ENCODE data around the gene PIP4K2C. TPM values are rescaled to one million over a fixed set of nuclear protein-coding genes. Genes with fewer than 3 reads are reported as not detected.
A peak's percentile ranks its signal among the peaks of the same experiment; 100 is the strongest.
"Not testable (repeated sequence)": the region's sequence is repeated elsewhere in the genome, so short reads cannot be mapped to it uniquely, and the experiment has no call there.

Gene PIP4K2C
- total RNA-seq, 2 experiments from 2014 or later: 17.8 to 20.6 TPM

- Mint-ChIP-seq H3K36me3 (peaks cover 2% of the 10 kb centered on the region), H3K27me3 (peaks cover 23% of the 10 kb centered on the region), H3K9me3 (no peaks in the 10 kb centered on the region), H3K27ac (no peak overlapping the region), H3K4me1 (ENCODE audit: low read depth) (peaks cover 9% of the 10 kb centered on the region), H3K4me3 (peak overlapping the region; percentile 42)
- intact Hi-C loops (cut with micrococcal nuclease): no loop called here
- no peak for DNase-seq
- CTCF ChIA-PET: interaction anchor here (1.2 to 2.0 kb wide), 2 partner anchors 8 to 29 kb away, joined by 3 to 9 read pairs; no protein-coding TSS in a partner anchor
- POLR2A ChIA-PET: interaction anchor here (0.6 to 2.9 kb wide), 2 partner anchors 9 kb away, joined by 3 to 9 read pairs; no protein-coding TSS in a partner anchor
Observed at GRCh38 chr12:57611827-57612710, 21.1 kb downstream of the PIP4K2C start.

DNA sequence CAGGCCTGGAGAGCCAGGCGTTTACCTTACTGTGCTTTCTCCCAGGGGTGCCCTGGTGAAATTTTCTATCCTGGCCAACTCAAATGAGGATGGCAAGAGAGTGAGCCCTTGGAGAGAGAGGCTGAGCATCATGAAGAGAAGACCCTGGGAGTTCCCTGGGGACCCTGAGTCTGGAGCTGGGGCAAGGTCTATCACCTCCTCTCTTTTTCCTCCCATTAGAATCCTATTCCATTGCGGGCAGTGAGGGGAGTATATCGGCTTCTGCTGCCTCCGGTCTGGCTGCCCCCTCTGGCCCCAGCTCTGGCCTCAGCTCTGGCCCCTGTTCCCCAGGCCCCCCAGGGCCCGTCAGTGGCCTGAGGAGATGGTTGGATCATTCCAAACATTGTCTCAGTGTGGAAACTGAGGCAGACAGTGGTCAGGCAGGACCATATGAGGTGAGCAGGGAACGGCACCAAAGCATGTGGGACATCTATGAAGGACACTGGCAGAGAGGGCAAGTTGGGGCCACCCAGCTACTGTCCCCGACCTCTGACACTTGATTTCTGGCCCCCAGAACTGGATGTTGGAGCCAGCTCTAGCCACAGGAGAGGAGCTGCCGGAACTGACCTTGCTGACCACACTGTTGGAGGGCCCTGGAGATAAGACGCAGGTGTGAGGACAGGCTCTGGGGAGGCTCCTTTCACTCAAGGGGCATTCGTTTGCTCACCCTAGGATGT lies 21.9 kb downstream of the PIP4K2C start:
- Mint-ChIP-seq H3K4me1 (ENCODE audit: low read depth) (peaks cover 9% of the 10 kb centered on the region), H3K9me3 (no peaks in the 10 kb centered on the region), H3K4me3 (no peak overlapping the region), H3K27me3 (peaks cover 31% of the 10 kb centered on the region), H3K27ac (no peak overlapping the region), H3K36me3 (no peaks in the 10 kb centered on the region)
- CTCF ChIA-PET: interaction anchor here (2.4 kb wide), 1 partner anchor 12 kb away, joined by 6 read pairs; no protein-coding TSS in a partner anchor
- intact Hi-C loops (cut with micrococcal nuclease): no loop called here
- no peak for DNase-seq
- POLR2A ChIA-PET: interaction anchor here (2.9 kb wide), 1 partner anchor 8 kb away, joined by 9 read pairs; no protein-coding TSS in a partner anchor

GRCh38 chr12:57613427-57614109 lies 22.6 kb downstream of the PIP4K2C start:
- Mint-ChIP-seq H3K36me3 (no peaks in the 10 kb centered on the region), H3K27me3 (peaks cover 35% of the 10 kb centered on the region), H3K27ac (no peak overlapping the region), H3K4me3 (no peak overlapping the region), H3K9me3 (no peaks in the 10 kb centered on the region), H3K4me1 (ENCODE audit: low read depth) (peaks cover 9% of the 10 kb centered on the region)
- ChIA-PET CTCF (interaction anchor here (0.6 to 2.4 kb wide), 5 partner anchors 12 to 232 kb away, joined by 3 to 6 read pairs (median 5); no protein-coding TSS in a partner anchor), POLR2A (interaction anchor here (1.4 kb wide), 1 partner anchor 30 kb away, joined by 3 read pairs; no protein-coding TSS in a partner anchor)
- intact Hi-C loops (cut with micrococcal nuclease): no loop called here
- no peak for DNase-seq

DNA sequence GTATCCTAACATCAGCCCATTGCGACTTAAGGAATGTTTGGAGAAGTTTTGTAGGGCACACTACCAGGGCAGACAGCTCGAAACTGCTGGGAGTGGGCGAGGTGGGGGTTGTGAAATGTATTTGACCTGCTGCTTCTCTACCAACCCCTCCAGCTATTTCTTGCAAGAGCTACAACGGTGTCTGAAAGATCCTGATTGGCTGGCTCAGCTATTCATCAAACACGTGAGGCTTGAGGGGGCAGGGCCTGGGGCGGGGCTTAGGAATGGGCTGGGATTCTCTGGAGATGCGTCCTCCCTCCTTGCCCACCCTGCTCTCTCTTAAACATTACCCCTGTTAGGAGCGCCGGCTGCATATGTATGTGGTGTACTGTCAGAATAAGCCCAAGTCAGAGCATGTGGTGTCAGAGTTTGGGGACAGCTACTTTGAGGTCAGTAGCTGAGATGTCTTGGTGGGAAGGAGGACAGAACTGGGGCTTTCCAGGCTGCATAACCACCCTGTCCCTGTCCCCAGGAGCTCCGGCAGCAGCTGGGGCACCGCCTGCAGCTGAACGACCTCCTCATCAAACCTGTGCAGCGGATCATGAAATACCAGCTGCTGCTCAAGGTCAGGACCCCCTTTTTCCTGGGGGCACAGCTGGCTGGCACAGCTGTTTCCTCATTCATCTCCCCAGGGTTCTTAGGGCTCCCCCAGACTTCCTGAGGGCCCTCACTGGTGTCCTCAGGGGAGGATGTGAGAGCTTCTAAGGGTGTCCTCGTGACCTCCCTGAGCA lies 23.4 kb downstream of the PIP4K2C start:
- Mint-ChIP-seq H3K36me3 (no peaks in the 10 kb centered on the region), H3K9me3 (no peaks in the 10 kb centered on the region), H3K4me3 (no peak overlapping the region), H3K27ac (no peak overlapping the region), H3K4me1 (ENCODE audit: low read depth) (peaks cover 10% of the 10 kb centered on the region), H3K27me3 (peaks cover 43% of the 10 kb centered on the region)
- POLR2A ChIA-PET: interaction anchor here (0.6 to 1.4 kb wide), 2 partner anchors 23 to 31 kb away, joined by 3 read pairs; no protein-coding TSS in a partner anchor
- intact Hi-C loops (cut with micrococcal nuclease): no loop called here
- peak; percentile 43 for DNase-seq
- CTCF ChIA-PET: interaction anchor here (0.6 to 2.4 kb wide), 7 partner anchors 11 to 232 kb away, joined by 3 to 6 read pairs (median 3); no protein-coding TSS in a partner anchor

DNA sequence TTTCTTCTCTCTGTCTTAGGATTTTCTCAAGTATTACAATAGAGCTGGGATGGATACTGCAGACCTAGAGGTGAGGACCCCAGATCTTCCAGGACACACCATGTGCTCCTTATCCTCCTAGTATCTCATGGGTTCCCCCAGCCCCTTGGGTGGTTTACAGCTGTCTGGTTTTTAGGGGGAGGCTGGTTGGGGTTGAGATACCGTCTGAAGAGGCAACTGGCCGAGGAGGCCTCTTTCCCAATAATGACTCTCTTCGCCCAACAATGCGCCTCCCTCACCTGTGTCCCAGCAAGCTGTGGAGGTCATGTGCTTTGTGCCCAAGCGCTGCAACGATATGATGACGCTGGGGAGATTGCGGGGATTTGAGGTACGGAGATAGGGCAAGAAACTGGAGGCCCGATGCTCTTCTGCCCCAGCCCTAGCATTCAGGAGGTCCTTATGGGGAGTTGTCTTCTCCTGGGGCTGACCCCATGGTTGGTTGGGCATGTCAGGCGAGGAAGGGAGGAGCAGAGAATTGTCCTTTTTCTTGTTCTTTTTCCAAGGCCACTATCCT lies 24.0 kb downstream of the PIP4K2C start:
- H3K27ac Mint-ChIP-seq: no peak overlapping the region
- POLR2A ChIA-PET: interaction anchor here (0.6 to 1.4 kb wide), 2 partner anchors 22 to 32 kb away, joined by 3 read pairs; no protein-coding TSS in a partner anchor
- intact Hi-C loops (cut with micrococcal nuclease): no loop called here
- CTCF ChIA-PET: interaction anchor here (0.9 to 2.4 kb wide), 4 partner anchors 10 to 32 kb away, joined by 3 to 6 read pairs (median 4); no protein-coding TSS in a partner anchor
- no peak overlapping the region for H3K4me3 Mint-ChIP-seq
- H3K27me3 Mint-ChIP-seq: peaks cover 48% of the 10 kb centered on the region
- no peak for DNase-seq
- H3K9me3 Mint-ChIP-seq: no peaks in the 10 kb centered on the region
- H3K4me1 Mint-ChIP-seq (ENCODE audit: low read depth): peaks cover 10% of the 10 kb centered on the region
- H3K36me3 Mint-ChIP-seq: no peaks in the 10 kb centered on the region

- CTCF ChIA-PET: interaction anchor here (2.3 kb wide), 1 partner anchor 32 kb away, joined by 13 read pairs; no protein-coding TSS in a partner anchor
- Mint-ChIP-seq H3K4me1 (ENCODE audit: low read depth) (peaks cover 10% of the 10 kb centered on the region), H3K4me3 (no peak overlapping the region), H3K27ac (no peak overlapping the region), H3K36me3 (no peaks in the 10 kb centered on the region), H3K9me3 (no peaks in the 10 kb centered on the region), H3K27me3 (peaks cover 53% of the 10 kb centered on the region)
- POLR2A ChIA-PET: no interaction called here
- intact Hi-C loops (cut with micrococcal nuclease): no loop called here
- DNase-seq: no peak
Observed at GRCh38 chr12:57615637-57616036, 24.6 kb downstream of the PIP4K2C start.

DNA sequence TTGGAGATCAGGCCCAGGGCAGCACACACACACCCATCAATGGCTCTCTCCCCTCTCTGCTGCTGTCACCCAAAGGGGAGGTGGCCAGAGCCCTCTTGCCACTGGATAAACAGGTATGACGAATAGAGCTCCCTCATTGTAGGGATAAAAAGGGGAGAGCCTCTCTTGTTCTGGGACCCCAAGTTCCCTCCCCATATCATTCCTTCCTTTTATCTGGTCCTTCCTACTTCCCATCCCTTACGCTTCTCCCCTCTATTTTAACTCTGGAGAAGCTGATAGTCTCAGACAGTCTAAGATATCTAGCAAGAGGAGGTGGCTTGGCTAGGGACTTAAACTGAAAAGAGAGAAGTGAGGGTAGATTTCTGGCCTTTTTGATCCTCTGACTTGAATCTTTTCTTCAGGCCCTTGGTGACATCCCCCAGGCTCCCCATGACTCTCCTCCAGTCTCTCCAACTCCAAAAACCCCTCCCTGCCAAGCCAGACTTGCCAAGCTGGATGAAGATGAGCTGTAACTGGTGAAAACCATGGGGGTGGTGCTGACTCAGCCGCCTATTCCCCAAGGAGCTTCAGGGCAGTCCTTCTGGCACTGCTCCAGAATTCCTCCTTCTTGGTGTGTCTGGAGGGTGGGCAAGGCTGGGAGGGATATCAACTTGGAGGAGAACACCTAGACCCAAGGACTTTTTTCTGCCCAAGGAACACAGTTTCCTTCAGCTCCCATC lies 25.6 kb downstream of the PIP4K2C start:
- ChIA-PET POLR2A (no interaction called here), CTCF (interaction anchor here (2.3 kb wide), 1 partner anchor 33 kb away, joined by 13 read pairs; no protein-coding TSS in a partner anchor)
- no peak for DNase-seq
- intact Hi-C loops (cut with micrococcal nuclease): no loop called here
- H3K4me3 Mint-ChIP-seq: no peak overlapping the region
- no peaks in the 10 kb centered on the region for H3K9me3 Mint-ChIP-seq
- no peak overlapping the region for H3K27ac Mint-ChIP-seq
- peaks cover 16% of the 10 kb centered on the region for H3K4me1 Mint-ChIP-seq (ENCODE audit: low read depth)
- peaks cover 60% of the 10 kb centered on the region for H3K27me3 Mint-ChIP-seq
- H3K36me3 Mint-ChIP-seq: no peaks in the 10 kb centered on the region

DNA sequence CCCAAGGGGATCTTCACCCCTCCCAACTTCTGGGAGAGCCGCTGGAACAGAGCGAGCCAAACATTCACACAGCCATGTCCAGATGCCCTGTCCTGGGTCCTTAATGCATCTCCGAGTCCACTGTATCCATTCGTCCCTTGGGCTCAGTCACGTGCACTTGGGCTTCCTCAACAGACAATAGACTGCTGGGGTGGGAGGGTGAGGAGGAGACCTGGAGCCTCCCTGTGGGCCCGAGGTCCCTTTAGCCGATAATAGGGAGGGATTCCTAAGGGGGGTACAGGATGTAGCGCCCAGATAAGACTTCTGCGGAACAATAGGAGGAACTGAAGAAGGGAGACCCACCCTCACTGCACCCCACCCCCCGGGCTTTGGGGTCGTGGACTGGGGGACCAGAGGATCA lies 26.9 kb downstream of the PIP4K2C start:
- H3K4me3 Mint-ChIP-seq: no peak overlapping the region
- H3K27ac Mint-ChIP-seq: no peak overlapping the region
- H3K4me1 Mint-ChIP-seq (ENCODE audit: low read depth): peaks cover 24% of the 10 kb centered on the region
- intact Hi-C loops (cut with micrococcal nuclease): no loop called here
- ChIA-PET POLR2A (no interaction called here), CTCF (interaction anchor here (2.3 kb wide), 1 partner anchor 35 kb away, joined by 13 read pairs; no protein-coding TSS in a partner anchor)
- no peaks in the 10 kb centered on the region for H3K9me3 Mint-ChIP-seq
- no peaks in the 10 kb centered on the region for H3K36me3 Mint-ChIP-seq
- DNase-seq: no peak
- peaks cover 63% of the 10 kb centered on the region for H3K27me3 Mint-ChIP-seq

DNA sequence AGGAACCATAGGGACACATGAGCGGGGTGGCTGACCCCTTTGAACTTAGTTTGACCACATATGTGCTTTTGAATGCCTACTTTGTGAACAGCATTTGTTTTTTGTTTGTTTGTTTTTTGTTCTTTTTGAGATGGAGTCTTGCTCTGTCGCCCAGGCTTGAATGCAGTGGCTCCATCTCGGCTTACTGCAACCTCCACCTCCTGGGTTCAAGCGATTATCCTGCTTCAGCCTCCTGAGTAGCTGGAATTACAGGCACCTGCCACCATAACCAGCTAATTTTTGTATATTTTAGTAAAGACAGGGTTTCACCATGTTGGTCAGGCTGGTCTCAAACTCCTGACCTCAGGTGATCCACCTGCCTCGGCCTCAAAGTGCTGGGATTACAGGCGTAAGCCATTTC lies 27.4 kb downstream of the PIP4K2C start:
- H3K4me3 Mint-ChIP-seq; CTCF ChIA-PET; H3K27ac Mint-ChIP-seq; H3K36me3 Mint-ChIP-seq; DNase-seq; intact Hi-C loops (cut with micrococcal nuclease); POLR2A ChIA-PET; H3K9me3 Mint-ChIP-seq: not testable (repeated sequence)
- Mint-ChIP-seq H3K4me1 (ENCODE audit: low read depth) (peaks cover 24% of the 10 kb centered on the region), H3K27me3 (peaks cover 61% of the 10 kb centered on the region)

DNA sequence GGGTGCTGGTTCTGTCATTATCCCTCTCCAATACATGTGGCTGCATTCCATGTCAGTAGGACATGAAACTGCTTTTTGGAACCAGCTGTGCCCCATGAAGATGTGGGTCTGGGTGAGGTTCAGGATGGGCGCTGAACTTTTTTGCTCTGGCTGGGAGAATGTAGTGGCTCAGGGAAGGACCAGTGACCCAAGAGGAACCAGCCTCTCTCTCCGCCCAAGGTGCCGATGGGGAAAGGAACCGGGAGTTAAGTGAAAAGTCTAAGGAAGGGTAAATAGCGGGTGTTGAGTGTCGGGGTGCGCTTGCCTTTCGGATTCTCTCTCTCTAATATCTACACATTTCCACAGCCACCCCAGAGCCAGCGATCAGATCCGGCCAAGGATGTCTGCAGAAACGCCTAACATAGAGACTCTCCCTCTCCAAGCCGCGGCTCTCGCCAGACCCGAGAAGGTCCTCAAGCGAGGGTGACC lies 28.0 kb downstream of the PIP4K2C start:
- POLR2A ChIA-PET: no interaction called here
- H3K27me3 Mint-ChIP-seq: peaks cover 66% of the 10 kb centered on the region
- H3K9me3 Mint-ChIP-seq: no peaks in the 10 kb centered on the region
- no peak overlapping the region for H3K27ac Mint-ChIP-seq
- H3K4me3 Mint-ChIP-seq: no peak overlapping the region
- intact Hi-C loops (cut with micrococcal nuclease): no loop called here
- H3K36me3 Mint-ChIP-seq: no peaks in the 10 kb centered on the region
- peaks cover 24% of the 10 kb centered on the region for H3K4me1 Mint-ChIP-seq (ENCODE audit: low read depth)
- DNase-seq: no peak
- CTCF ChIA-PET: interaction anchor here (0.9 to 7.5 kb wide), 5 partner anchors 8 to 36 kb away, joined by 3 to 112 read pairs (median 5); partner anchors contain the start of genes ARHGEF25 and B4GALNT1

Measured in activated CD4-positive, alpha-beta memory T cell treated with anti-CD3 and anti-CD28 coated beads for 36 hours (primary cell).